Measurements from ENCODE around the gene SLC6A9.

Gene SLC6A9

DNA sequence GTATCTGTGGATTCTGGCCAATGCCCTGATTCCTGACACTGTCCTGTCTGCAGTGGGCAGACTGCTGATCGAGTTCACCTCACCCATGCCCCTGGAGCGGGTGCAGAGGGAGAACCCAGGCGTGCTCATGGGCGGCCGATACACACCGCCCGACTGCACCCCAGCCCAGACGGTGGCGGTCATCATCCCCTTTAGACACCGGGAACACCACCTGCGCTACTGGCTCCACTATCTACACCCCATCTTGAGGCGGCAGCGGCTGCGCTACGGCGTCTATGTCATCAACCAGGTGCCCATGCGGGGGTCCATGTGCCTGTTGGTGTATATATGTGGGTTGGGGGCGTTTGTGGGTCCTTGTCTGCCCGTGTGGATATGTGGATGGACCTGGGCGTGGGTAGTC is 49.6 kb downstream of the SLC6A9 start:
- FAIRE-seq = no peak

GRCh38 chr1:43981135-43981491 is 50.1 kb downstream of the SLC6A9 start:
- no peak for FAIRE-seq

GRCh38 chr1:43980255-43981134 is 50.8 kb downstream of the SLC6A9 start:
- FAIRE-seq = no peak

- FAIRE-seq = no peak
Observed at GRCh38 chr1:43979528-43980254, 51.6 kb downstream of the SLC6A9 start.

- FAIRE-seq = no peak
Observed at GRCh38 chr1:43979261-43979527, 52.1 kb downstream of the SLC6A9 start.

DNA sequence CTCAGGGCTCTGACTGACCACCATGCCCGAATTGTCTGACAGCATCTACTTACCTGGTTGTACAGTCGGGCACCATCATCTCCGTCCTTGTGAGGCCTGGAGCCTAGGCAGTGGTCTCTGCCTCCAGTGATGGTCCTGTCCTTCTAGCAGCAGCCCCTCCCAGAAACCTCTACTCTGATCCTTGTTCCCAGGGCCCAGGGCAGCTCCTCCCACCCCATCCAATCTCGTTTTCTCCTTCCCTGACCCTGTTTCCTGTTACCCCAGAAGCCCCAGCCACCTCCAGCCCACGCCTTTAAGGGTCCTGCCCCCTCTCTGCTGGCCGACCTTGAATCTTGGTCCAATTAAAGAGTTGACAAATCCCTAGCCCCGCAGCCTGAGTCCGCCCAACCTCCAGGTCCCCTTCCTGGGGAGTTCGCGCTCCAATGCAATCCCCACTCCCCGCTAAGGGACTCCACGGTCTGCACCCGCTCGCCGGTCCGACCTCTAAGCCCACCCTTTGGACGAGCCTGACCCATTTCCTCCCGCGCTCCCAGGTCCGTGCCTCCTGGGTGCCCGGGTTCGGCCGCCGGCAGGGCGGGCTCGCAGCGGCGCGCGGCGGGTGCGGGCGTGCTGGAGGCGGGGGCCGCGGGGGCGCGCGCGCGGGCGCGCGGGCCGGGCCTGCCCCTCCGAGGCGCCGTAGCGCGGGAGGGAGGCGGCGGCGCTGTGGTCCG is 52.6 kb downstream of the SLC6A9 start, which contains the start of gene B4GALT2:
TSS of gene B4GALT2 (plus strand) at position 660 of the 710 bp plus-strand sequence. CDS start 1,951 bp downstream, outside the sequence.
- FAIRE-seq = no peak

GRCh38 chr1:43978264-43978550 is 53.1 kb downstream of the SLC6A9 start:
- no peak for FAIRE-seq

GRCh38 chr1:43977376-43978263 is 53.6 kb downstream of the SLC6A9 start:
- FAIRE-seq = no peak

GRCh38 chr1:43976890-43977289 is 54.4 kb downstream of the SLC6A9 start:
- no peak for FAIRE-seq

DNA sequence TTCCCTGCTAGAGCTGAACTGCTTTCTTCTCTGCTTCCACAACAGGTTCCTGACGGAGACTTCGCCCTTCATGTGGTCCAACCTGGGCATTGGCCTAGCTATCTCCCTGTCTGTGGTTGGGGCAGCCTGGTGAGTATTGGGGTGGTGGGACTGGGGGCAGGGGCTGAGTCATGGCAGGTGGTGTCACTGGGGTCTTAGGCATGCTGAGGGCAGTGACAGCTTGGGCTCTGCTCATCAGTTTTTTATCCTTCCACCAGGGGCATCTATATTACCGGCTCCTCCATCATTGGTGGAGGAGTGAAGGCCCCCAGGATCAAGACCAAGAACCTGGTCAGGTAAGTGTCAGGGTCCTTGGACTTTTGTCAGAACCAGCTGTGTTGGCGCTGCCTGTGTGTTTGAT is 55.2 kb downstream of the SLC6A9 start:
- no peak for FAIRE-seq

GRCh38 chr1:43975249-43975961 is 55.9 kb downstream of the SLC6A9 start:
- FAIRE-seq = no peak

DNA sequence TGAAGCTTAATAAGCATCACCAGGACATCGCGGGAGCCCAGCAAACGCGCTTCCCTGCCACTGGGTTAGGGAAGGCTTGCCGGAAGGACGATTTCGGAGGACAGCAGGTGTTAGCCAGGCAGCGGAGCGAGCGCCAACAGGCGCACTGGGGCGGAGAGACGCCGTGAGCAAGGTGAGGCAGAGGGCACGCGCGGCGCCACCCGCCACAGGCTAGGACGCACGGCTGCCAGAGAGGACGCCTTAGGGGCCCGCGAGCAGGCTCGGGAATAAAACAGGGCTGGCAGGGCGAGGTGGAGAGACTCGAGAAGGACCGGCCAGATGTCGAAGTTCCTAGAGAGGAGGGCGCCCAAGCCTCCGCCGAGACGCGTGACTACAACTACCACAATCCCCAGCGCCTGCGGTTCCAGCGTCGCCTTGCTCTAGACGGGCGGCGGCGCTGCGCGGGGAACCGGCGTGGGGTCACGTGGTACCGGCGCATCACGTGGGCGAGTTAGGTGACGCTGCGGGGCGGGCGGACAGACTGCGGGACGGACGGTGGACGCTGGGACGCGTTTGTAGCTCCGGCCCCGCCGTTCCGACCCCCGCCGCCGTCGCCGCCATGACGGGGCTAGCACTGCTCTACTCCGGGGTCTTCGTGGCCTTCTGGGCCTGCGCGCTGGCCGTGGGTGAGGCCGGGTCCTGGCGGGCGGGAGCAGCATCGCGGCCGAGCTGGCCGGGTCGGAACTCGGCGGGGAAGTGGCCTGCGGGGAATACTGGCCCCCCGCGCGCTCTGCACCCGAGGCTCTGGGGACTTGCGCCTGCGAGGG is 56.6 kb downstream of the SLC6A9 start, which contains the start of gene ATP6V0B:
TSS of gene ATP6V0B (plus strand) at position 518 of the 806 bp plus-strand sequence. CDS start at position 599, 81 bp downstream.
- FAIRE-seq = no peak

DNA sequence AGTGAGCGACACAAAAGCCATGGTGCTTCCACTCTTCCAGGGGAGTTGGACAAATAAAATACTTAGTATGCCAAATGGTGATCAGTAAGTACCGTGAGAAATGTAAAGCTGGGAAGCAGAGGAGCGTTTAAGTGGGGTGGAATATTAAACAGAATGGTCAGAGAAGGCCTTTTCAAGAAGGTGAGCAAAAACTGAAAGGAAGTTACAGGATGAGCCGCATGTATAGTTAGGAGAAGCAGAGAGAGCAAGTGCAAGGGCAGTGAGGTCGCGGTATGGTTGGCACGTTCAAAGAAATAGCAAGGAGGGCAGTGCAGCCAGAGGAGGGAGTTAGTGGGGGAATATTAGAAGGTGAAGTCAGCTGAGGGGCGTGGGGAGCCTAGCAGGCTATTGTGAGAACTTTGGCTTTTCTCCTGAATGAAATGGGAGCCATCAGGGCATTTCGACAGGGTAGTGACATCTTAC is 57.2 kb downstream of the SLC6A9 start:
- FAIRE-seq = no peak

DNA sequence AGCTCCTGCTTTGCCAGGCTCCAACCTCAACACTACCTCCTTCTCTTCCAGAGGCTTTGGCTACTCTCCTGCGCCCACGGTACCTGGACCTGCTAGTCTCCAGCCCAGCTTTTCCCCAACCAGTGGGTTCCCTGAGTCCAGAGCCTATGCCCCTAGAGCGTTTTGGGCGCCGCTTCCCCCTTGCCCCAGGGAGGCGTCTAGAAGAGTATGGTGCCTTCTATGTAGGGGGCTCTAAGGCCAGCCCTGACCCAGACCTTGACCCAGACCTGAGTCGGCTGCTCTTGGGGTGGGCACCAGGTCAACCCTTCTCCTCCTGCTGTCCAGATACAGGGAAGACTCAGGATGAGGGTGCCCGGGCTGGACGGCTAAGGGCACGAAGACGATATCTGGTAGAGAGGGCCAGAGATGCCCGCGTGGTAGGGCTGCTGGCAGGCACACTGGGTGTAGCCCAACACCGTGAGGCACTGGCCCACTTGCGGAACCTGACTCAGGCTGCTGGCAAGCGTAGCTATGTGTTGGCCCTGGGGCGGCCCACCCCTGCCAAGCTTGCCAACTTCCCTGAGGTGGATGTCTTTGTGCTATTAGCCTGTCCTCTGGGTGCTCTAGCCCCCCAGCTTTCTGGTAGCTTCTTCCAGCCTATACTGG is 59.8 kb downstream of the SLC6A9 start:
- FAIRE-seq = no peak

DNA sequence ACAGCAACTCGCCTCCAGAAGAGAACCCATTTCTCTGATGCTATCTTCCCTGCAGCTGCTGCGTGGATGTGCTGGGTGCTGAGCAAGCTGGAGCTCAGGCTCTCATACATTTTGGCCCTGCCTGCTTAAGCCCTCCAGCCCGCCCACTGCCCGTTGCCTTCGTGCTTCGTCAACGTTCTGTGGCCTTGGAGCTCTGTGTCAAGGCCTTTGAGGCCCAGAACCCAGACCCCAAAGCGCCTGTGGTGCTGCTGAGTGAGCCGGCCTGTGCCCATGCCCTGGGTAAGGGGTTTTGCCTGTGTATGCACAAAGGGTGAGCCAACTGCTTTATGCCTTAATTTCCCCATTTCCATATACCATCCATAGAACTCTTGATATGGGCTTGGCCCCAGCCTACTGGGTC is 60.4 kb downstream of the SLC6A9 start:
- no peak for FAIRE-seq

GRCh38 chr1:43970502-43970901 is 60.8 kb downstream of the SLC6A9 start:
- no peak for FAIRE-seq

GRCh38 chr1:43969746-43970466 is 61.4 kb downstream of the SLC6A9 start, which contains the start of gene DPH2:
Gene DPH2 (plus strand): TSS chr1:43970010. CDS start chr1:43970176, 166 bp downstream.
- peak; percentile 82 for FAIRE-seq

DNA sequence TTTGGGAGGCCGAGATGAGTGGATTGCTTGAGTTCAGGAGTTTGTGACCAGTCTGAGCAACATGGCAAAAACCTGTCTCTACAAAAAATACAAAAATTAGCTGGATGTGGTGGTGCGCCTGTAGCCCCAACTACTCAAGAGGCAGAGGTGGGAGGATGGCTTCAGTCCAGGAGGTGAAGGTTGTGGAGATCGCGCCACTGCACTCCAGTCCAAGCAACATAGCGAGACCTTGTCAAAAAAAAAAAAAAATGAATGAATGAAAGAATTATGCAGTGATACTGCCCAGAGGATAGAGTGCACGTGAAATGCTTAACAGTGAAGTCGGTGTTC is 61.9 kb downstream of the SLC6A9 start:
- no peak for FAIRE-seq

- no peak for FAIRE-seq
Observed at GRCh38 chr1:43968348-43968948, 62.8 kb downstream of the SLC6A9 start.

All from TTC549 (cell line).